ENCODE measurements around the gene SNX33. TPM values are rescaled to one million over a fixed set of nuclear protein-coding genes. Genes with fewer than 3 reads are reported as not detected.

Gene SNX33
- total RNA-seq, 1 donor from 2014 or later, result 0.22 TPM

DNA sequence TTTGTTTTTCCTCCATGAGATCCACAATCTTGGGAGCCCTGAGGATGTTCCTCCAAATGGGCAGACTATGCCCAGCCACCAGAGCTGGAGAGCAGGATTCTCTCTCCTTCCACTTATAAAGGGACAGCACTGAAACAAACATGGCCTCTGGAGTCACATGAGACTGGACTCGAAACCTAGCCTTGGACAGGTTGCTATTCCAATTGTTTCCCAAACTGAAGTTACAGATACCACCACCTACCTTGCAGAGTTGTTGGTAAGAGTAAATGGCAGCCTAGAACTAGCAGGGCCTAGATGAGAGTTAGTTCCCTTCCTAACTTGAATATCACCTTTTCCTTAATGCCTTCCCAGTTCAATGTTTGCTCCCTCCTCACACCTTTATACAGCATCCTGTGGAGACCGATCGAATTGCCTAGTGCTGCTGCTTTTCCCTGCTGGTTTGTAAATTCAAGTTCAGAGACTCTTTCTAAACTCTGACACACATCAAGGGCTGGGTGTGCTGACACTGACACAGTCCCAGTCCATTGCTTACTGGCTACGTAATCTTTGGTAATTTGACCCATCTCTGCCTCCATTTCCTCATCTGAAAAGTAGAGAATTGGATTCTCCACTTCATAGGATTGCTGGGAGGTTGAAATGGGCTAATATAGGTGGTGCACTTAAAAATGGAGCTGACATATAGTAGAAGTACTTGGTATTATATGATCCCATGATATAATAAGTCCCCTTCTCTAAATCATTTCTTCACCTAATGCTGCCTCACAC lies 10.3 kb upstream of the SNX33 start:
- TF ChIP-seq, protein P1, sequence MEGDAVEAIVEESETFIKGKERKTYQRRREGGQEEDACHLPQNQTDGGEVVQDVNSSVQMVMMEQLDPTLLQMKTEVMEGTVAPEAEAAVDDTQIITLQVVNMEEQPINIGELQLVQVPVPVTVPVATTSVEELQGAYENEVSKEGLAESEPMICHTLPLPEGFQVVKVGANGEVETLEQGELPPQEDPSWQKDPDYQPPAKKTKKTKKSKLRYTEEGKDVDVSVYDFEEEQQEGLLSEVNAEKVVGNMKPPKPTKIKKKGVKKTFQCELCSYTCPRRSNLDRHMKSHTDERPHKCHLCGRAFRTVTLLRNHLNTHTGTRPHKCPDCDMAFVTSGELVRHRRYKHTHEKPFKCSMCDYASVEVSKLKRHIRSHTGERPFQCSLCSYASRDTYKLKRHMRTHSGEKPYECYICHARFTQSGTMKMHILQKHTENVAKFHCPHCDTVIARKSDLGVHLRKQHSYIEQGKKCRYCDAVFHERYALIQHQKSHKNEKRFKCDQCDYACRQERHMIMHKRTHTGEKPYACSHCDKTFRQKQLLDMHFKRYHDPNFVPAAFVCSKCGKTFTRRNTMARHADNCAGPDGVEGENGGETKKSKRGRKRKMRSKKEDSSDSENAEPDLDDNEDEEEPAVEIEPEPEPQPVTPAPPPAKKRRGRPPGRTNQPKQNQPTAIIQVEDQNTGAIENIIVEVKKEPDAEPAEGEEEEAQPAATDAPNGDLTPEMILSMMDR (IDR thresholded peaks at IDR 0.05), result no peak
- H3K4me1 Mint-ChIP-seq, result peaks cover 38% of the 10 kb centered on the region
- H3K4me3 Mint-ChIP-seq, result peak overlapping the region; percentile 36
- H3K9me3 Mint-ChIP-seq, result no peaks in the 10 kb centered on the region
- H3K27ac Mint-ChIP-seq, result no peak overlapping the region
- DNase-seq (no peak), ATAC-seq (ENCODE audit: low read depth) (no peak)
- intact Hi-C loops (cut with micrococcal nuclease), result no loop called here
- no peaks in the 10 kb centered on the region for H3K27me3 Mint-ChIP-seq
- H3K36me3 Mint-ChIP-seq (ENCODE audit: low read depth), result peaks cover 25% of the 10 kb centered on the region
- CTCF ChIA-PET, result no interaction called here
- POLR2A ChIA-PET, result interaction anchor here (4.4 to 6.7 kb wide), 2 partner anchors 11 to 270 kb away, joined by 58 to 164 read pairs; partner anchors contain the start of genes MAN2C1 and SNUPN

DNA sequence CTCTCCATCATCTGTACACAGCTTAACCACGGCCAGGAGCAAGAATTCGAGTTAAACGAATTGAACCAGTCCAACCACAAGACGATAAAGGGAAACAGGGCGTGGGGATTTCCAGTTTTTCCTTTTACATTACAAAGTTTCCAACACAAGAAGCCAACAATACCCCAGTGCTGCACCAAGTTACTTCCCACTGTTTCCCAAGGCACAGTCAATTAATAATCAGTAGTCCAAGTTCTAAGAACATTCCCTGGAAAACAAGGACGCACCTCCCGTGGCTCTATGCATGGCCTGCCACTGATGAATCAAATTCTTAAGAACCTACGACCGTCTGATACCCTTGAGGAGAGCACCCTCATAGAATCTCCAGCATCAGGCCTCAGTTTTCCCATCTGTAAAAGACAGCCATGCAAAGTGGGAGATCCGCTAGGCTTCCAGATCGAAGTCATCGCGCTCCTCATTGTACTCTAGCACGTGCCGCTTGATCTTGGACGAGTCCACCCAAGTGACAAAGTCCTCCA lies 8.5 kb upstream of the SNX33 start:
- ATAC-seq (ENCODE audit: low read depth), result no peak
- Mint-ChIP-seq H3K36me3 (ENCODE audit: low read depth) (peaks cover 25% of the 10 kb centered on the region), H3K27ac (peak overlapping the region; percentile 92), H3K27me3 (no peaks in the 10 kb centered on the region), H3K4me1 (peaks cover 38% of the 10 kb centered on the region), H3K9me3 (no peaks in the 10 kb centered on the region), H3K4me3 (peak overlapping the region; percentile 91)
- ChIA-PET POLR2A (interaction anchor here (0.6 to 6.7 kb wide), 21 partner anchors 7 to 1632 kb away, joined by 3 to 164 read pairs (median 6); partner anchors contain the start of genes COMMD4, COX5A, MAN2C1 and NEIL1), CTCF (interaction anchor here (1.3 to 3.9 kb wide), 3 partner anchors 13 to 271 kb away, joined by 6 to 29 read pairs (median 8); partner anchors contain the start of genes MAN2C1 and SNUPN)
- DNase-seq, result no peak
- TF ChIP-seq, protein P1 (IDR thresholded peaks at IDR 0.05), result no peak
- intact Hi-C loops (cut with micrococcal nuclease), result no loop called here

DNA sequence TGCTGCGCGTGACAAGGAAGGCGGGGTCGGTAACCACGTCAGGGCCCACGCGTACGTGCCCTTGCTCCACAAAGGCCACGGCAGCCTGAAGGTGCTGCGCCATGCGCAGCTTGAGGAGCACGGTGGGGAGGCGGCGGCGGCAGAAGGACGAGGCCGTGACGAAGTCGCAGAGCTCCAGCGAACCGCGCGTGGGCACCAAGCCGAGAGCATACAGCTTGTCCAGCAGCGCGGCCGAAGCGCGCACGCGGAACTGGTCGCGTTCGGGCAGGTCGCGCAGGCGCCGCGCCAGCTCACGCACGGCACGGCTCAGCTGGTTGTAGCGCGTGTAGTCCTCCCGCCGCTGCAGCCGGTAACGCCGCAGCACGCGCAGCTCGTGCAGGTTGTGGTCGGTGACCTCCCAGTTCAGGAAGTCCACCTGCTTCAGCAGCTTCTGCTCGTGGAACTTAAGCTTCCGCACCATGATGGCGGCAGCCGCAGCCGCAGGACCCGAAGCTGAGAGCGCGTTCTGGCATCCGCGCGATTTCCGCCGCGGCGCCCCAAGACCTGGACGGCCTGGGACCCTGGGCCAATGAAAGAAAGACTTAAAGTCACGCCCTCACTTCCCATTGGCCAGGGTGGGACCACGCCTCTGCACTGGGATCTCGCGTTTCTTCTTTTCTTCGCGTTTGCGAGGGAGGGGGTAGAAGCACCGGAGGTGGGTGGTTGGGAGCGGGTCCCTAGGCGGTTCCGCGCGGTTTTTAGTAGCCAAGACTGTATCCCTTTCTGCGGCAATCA lies 7.8 kb upstream of the SNX33 start, which contains the start of gene IMP3:
Gene IMP3 (minus strand): TSS at position 516 of the 774 bp plus-strand sequence. CDS start 56 bp downstream, at position 460.
- TF ChIP-seq, protein P1 (IDR thresholded peaks at IDR 0.05), result no peak
- Mint-ChIP-seq H3K27me3 (no peaks in the 10 kb centered on the region), H3K27ac (peak within 1 kb of the TSS; percentile 92), H3K36me3 (ENCODE audit: low read depth) (peaks cover 25% of the 10 kb centered on the region), H3K4me1 (peaks cover 38% of the 10 kb centered on the region), H3K9me3 (no peaks in the 10 kb centered on the region), H3K4me3 (peak within 1 kb of the TSS; percentile 91)
- intact Hi-C loops (cut with micrococcal nuclease), result loop anchor here (1.0 to 10.0 kb wide), 10 partner anchors 15 to 1095 kb away; partner anchors contain the start of genes ARID3B, FBXO22, MAN2C1 and NEIL1
- CTCF ChIA-PET, result interaction anchor here (1.0 to 3.9 kb wide), 5 partner anchors 14 to 272 kb away, joined by 3 to 29 read pairs (median 6); partner anchors contain the start of genes MAN2C1, PTPN9 and SNUPN
- ATAC-seq (ENCODE audit: low read depth) (peak; percentile 94), DNase-seq (peak; percentile 83)
- POLR2A ChIA-PET, result interaction anchor here (0.6 to 6.7 kb wide), 23 partner anchors 8 to 1633 kb away, joined by 3 to 164 read pairs (median 6); partner anchors contain the start of genes COMMD4, COX5A, MAN2C1 and NEIL1

DNA sequence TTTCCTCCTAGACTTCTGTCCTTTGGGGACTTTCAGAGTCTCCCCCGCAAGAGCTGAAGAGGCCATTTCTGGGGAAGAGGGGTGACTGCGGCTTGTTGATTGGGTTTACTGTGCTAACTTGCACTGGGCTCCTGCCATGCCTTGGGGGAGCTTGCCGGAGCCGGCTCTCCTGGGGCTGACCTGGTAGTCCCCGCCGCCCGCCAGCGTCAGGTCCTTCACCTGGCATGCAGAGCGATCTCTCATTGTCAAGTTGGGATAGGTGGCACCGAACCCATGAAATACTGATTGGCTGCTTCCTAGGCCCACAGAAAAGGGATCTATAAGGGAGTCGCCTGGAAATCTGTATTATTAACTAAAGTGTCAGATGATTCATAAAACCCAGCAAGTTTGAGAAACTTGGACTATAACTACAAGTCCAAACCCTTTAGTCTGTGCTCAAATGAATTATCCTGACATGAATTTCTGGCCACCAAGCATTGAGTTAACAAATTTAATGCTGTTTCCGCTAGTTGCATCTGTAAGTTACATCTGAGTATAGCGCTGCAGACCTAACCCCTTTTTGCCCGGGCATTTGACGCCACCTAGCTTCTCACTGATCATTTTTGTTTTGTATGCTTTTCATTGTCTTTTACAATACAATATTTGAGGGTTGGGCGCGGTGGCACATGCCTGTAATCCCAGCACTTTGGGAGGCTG lies 7.1 kb upstream of the SNX33 start:
- Mint-ChIP-seq H3K4me1 (peaks cover 38% of the 10 kb centered on the region), H3K27ac (peak overlapping the region; percentile 92), H3K36me3 (ENCODE audit: low read depth) (peaks cover 23% of the 10 kb centered on the region), H3K9me3 (no peaks in the 10 kb centered on the region), H3K27me3 (no peaks in the 10 kb centered on the region), H3K4me3 (peak overlapping the region; percentile 91)
- TF ChIP-seq, protein P1 (IDR thresholded peaks at IDR 0.05), result no peak
- DNase-seq (no peak), ATAC-seq (ENCODE audit: low read depth) (peak; percentile 43)
- ChIA-PET POLR2A (interaction anchor here (0.6 to 6.7 kb wide), 21 partner anchors 9 to 851 kb away, joined by 3 to 164 read pairs (median 6); partner anchors contain the start of genes COMMD4, COX5A, MAN2C1 and PTPN9), CTCF (interaction anchor here (1.0 to 3.9 kb wide), 6 partner anchors 14 to 273 kb away, joined by 3 to 29 read pairs (median 5); partner anchors contain the start of genes MAN2C1, PTPN9 and SNUPN)
- intact Hi-C loops (cut with micrococcal nuclease), result loop anchor here (1.0 to 10.0 kb wide), 10 partner anchors 15 to 1096 kb away; partner anchors contain the start of genes ARID3B, FBXO22, MAN2C1 and NEIL1
